Measurements from ENCODE around the gene CSF2RB.

The CSF2RB gene

DNA sequence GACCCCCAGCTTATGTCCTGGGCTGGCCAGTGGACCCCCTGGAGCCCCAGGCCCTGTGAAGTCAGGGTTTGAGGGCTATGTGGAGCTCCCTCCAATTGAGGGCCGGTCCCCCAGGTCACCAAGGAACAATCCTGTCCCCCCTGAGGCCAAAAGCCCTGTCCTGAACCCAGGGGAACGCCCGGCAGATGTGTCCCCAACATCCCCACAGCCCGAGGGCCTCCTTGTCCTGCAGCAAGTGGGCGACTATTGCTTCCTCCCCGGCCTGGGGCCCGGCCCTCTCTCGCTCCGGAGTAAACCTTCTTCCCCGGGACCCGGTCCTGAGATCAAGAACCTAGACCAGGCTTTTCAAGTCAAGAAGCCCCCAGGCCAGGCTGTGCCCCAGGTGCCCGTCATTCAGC, 24.6 kb downstream of the CSF2RB start:
- no peak for DNase-seq

DNA sequence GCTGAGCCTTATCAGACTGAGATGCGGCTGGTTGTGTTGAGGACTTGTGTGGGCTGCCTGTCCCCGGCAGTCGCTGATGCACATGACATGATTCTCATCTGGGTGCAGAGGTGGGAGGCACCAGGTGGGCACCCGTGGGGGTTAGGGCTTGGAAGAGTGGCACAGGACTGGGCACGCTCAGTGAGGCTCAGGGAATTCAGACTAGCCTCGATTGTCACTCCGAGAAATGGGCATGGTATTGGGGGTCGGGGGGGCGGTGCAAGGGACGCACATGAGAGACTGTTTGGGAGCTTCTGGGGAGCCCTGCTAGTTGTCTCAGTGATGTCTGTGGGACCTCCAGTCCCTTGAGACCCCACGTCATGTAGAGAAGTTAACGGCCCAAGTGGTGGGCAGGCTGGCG, 25.5 kb downstream of the CSF2RB start:
- DNase-seq, result no peak

DNA sequence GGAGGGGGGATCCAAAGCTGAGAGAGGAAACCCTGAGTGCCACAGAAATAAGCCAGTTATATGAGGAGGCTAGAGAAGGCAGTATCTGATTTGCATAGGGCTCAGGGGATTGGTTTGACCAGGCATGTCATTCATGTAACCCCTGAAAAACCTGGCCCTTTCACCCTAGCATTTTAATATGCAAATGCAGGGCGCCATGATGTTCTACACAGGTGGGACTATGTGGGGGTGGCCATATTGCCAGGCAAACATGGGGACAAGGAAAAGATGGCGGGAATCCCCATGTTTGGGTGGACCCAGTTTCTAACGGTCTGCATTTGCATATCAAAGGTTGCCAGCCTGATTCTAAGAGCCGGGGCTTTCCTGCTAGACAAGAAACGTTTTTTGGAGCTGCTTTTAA, 27.2 kb downstream of the CSF2RB start:
- DNase-seq, result peak; percentile 47

DNA sequence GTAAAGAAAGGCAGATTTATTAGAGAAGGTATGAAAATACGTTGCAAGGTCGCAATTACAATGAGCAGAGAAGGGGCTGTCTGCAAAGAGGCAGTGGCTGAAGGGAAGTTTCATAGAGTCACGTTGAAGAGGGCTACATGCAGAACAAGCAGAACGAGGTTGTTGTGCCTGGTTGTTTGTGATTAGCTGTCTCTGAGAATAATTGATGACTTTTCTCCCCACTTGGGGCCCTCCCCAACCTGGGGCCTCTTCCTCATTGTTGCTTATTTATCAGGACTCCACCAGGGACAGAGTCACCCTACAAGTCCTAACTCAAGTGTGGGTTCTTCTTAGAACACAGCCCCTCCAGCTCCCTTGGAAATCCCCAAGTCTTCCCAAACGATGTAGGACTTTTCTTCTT, 29.1 kb downstream of the CSF2RB start:
- DNase-seq, result no peak

DNA sequence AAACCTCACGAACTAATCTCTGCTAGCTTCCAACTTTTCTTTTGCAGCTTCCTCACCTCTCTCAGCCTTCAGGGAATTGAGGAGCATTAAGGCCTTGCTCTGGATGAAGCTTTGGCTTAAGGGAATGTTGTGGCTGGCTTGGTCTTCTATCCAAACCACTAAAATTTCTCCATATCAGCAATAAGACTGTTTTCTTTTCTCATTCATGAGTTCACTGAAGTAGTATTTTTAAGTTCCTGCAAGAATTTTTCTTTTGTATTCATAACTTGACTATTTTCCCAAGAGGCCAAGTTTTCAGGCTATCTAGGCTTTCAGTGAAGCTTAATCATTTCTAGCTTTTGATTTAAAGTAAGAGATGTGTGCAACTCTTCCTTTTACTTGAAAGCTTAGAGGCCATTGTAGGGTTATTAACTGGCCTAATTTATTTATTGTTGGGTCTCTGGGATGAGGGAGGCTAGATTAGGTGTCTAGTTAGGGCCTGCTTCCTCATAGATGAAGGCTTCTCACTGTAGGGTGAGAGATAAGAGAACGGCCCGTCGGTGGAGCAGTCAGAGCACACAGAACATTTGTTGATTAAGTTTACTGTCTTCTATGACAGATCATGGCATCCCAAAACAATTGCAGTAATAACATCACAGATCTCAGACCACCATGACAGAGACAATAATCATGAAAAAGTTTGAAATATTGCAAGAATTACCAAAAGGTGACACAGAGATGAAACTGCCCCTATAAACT, 33.2 kb downstream of the CSF2RB start:
- DNase-seq, result no peak

DNA sequence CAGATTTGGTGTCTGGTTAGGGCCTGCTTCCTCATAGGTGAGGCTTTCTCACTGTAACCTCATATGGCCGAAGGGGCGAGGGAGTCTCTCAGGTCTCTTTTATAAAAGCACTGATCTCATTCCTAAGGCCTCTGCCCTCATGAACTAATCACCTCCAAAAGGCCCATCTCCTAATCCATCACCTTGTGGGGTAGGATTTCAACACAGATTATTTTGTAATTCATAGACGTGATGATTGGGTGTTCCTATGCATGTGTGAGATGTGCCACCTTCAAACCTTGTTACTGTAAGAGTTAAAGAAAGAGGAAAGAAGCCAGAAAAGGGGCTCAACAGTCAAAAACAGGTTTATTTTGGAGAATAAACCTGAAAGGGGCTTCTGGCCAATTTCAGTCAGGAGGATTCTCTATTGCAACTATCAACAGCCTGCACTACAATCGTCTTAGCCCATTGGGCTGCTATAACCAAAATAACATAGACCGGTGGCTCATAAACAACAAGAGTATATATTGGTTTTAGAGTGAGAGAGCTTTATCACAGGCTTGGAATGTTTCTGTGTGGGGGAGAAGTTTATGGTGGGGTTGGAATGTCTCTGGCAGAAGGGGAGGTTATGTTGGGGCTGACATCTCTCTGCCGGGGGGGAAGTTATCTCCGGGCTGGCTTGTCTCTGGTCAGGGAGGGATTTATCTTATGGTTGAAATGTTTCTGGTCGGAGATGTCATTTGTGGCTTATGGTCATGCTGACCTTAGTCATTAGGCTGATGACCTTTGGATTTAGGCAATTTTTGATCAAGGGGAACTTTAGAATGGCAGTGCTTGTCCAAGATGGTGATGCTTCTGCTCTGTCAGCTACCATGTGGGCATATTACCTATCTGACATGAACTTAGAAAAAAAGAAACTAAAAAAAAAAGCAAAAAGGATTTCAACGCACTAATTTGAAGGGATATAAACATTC, 35.1 kb downstream of the CSF2RB start:
- DNase-seq, result no peak

DNA sequence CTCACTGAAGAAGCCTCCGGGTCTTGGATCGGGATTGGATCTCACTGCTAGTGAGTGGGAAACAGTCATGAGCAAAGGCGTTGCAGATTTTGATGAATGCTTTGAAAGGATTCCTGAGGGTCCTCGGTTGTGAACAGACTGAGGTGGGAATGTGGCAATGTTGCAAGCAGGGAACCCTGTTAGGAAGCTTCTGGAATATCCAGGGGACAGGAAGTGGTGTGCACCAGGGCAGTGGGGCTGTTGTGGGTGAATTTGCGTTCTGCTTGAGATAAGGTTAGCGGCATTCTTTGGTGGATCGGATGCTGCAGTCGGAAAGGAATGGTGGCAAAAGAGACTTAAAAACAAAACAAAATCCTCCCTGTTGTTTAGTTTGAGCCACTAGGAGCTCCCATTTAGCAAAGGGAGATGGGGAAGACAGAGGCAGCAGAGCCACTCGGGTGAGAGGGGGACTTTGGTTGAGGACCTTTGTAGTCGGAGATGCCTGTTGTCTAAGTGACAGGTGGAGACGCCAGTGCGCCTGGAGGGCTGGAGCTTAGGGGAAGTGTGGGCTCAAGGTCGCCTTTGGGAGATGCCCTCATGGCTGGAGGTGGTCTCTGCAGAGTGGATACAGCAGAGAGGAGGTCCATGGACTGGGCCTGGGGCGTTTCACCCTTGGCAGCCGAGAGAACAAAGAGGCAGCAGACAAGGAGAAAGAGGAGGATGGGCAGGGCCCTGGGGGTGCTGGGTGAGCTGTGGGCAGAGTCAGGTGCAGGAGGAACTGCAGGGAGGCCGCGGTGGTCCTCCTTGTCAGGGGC, 37.6 kb downstream of the CSF2RB start:
- no peak for DNase-seq

DNA sequence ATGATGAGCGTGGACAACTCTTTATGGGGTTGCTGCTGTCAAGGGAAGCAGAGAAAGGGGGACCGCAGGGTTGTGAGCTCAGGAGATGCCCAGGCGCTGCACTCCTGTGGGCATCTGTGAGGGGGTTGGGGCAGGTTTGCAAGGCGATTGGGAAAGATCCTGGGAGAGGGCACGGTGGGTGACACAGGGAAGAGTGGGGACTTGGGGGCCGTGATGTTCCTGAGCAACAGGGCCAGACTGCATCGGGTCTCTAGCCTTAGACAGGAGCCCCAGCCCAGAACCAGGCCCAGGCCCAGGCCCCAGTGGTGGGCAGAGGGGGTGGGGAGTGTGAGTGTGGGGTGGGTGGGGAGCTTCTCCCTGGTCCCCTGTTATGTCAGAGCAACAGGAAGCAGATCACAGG, 38.3 kb downstream of the CSF2RB start:
- DNase-seq, result no peak

DNA sequence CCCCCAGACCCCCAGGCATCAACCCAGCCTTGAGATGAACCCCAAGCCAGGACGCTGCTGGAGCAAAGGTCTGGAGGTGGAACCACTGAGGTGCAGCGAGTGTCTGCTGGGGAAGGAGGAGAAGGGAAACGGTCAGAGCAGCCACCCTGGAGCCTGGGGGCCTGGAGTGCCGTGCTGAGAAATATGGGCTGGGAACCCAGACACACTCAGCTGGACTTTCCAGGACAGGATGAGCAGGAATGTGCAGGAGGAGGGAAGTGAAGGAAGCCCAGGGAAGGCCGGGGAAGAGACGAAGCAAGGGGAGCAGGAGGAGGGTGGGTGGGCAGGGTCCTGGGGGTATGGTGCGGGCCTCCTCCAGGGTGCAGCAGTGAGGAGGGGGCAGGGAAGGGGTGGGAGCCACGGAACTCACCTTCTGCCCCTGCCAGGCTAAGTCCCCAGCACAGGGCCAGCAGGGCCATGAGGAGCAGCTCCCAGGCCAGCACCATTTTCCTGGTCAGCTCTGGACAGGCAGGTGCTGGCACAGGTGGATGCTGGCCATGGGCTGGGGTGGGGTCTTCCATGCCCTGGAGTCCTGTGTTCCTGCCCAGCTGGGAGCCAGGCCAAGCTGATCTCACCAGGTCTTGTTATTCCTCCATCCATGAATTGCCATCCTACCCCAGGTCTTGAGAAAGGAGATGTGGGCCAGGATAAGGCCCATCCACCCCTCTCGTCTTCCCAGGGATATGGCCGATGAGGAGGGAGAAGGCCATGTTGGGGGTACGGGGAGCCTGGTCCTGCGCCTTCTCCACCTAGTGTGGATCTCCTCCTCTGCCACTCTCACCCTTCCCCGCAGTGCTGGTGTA, 40.0 kb downstream of the CSF2RB start:
- no peak for DNase-seq

DNA sequence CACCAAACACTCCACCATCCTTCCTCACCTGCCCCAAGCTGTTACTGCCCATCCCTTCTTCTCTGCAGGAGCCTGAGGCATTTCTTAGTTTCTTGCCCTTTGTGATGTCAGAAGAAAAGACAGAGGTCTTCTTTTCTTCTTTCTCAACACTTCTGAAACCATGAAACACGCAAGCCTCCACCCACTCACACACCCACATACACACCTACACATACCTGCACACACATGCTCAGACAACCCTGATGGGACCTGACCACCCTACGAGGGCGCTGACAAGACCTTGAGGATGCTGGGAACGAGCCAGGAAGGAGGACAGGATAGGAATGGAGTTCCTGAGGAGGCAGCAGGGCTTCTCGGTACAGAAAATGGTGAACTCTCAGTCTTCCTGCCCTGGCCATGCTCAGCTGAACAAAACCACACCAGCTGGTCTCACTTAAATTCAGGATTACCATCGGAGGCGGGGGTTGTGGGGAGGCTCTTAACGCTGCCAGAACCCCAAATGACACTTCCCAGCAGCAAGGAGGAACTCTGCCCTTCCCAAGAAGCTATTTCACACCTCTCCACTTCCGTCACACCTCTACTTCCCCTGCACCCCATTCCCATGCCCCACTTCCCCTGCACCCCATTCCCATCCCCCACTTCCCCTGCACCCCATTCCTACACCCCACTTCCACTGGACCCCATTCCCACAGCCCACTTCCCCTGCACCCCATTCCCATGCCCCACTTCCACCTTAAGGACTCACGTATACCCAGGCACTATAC, 41.0 kb downstream of the CSF2RB start:
- DNase-seq, result no peak

DNA sequence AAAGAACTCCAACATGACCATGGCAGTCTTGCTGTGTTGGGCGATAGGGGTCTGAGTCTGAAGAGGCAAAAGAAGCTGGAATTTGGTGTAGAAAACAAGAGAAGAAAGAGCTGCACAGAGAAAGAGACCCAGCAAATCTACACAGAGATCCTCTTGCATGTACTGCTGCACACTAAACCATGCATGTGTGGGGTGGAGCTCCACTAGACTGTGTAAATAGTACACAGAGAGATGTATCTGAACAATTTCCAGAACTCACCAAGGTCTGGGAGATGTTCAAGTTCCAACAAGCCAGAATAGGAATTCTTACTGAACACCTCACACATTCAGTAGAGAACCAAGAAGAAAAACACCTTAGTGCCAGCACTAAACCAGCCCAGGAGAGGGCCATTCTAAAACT, 42.3 kb downstream of the CSF2RB start:
- no peak for DNase-seq

DNA sequence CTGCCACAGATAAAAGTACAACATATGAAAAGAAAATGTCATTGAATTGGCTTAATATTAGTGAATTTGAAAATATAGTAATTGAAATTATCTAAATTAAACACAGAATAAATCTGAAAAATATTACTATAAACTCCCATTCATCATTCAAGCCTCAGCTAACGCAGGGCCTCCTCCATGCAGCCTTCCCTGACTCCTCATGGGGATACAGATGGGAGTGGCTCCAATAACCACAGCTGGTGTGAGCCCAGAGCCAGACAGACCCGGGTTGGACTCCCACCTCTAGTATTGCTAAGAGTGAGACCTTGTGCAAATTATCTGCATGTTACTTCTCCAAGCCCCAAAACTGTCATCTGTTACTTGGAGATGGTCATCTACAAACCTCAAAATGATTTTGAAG, 44.9 kb downstream of the CSF2RB start:
- DNase-seq, result no peak

DNA sequence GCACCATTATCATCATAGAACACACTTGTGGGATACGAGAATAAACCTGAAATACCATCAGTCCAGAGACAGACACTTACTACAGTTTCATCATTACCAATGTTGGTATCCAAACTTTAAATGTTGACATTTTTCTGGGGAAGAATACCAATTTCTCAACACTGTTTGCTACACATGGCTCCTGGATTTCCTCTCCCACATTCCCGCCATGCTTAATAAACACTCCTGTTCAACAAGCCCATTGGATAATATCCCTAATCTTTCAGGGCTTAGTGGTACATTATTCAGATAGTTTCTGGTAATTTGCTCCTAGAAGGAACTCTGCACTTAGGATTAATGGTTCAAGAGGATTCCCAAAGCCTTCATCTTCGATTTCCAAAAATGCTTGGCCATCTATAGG, 48.2 kb downstream of the CSF2RB start:
- no peak for DNase-seq

DNA sequence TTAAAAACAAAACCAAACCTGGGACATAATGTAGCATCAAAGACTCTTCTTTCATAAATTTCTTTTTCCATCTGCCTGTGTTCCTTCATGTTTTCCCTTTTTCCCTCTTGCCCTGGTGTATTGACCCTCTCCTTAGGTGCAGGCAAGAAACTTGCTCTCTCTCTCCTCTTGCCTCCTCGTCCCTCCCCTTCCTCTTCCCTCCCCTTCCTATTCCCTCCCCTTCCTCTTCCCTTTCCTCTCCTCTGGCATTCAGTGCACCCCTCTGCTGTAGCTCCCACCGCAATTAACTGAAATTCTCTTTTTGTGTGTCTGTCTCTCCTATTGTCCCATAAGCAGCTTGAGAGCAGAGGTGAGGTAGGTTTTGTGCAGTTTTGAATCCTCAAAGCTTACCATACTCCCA, 49.9 kb downstream of the CSF2RB start:
- no peak for DNase-seq

DNA sequence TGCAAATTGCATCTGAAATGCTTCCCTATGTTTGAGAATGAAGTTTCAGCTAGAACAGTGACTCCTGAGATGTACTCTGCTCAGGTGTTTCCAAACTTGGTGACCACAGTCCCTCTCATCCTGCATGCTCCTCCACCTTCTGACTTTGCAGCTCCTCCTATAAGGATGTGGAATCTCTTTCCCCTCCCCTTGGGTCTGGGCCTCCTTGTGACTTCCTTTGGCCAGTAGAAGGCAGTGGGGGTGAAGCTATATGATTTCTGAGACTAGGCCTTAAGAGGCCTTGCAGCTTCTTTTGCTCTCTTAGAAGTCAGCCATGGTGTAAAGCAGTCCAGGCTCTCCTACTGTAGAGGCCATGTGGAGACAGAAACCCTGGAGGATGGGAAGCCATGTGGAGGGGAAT, 50.7 kb downstream of the CSF2RB start:
- DNase-seq, result no peak

DNA sequence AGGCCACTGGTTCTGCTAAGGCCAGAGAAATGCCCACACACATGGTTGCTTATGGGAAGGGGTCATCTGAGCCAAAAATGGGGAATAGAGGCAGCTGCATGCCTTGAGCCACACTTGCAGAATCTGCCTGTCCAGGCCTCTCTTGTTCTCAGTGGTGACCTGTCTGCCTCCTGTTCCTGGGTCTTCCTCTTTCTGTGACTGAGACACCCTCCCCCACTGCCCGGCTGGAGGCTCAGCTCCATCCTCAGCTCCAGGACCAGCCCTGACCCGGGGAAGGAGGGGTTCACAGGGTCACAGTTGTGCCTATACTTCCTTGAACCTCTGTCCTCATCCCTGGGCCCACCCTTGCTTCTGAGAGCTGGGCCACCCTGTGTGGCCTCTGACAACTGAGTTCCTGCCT, 52.3 kb downstream of the CSF2RB start:
- DNase-seq, result no peak

DNA sequence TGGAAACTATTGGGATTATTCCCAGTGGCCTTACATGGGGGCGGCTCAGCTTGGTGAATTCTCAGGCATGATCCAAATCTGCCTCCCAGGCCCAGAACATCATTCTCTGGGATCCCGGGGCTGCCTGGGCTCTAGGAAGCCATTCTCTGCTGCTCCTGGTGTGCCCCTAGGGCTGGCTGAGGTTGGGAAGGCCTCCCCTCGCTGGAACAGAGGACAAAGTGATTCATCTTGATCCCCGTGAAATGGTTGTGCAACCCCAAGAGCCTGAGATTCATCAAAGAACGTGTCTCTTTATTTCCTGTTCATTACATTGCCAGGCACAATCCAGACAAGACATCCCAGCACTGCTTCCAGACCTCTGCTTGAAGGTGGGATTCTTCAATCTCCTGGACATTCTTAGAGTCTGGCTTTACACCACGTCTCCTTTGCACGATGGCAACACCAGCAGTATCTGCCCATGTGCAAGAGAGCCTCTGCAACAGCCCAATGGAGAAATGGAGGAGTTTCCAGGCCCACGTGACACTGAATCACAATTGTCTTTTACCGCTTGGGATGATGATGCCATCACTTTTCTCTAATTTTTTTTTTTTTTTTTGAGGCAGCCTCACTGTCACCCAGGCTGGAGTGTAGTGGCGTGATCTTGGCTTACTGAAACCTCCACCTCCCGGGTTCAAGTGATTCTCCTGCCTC, 53.6 kb downstream of the CSF2RB start:
- no peak for DNase-seq

DNA sequence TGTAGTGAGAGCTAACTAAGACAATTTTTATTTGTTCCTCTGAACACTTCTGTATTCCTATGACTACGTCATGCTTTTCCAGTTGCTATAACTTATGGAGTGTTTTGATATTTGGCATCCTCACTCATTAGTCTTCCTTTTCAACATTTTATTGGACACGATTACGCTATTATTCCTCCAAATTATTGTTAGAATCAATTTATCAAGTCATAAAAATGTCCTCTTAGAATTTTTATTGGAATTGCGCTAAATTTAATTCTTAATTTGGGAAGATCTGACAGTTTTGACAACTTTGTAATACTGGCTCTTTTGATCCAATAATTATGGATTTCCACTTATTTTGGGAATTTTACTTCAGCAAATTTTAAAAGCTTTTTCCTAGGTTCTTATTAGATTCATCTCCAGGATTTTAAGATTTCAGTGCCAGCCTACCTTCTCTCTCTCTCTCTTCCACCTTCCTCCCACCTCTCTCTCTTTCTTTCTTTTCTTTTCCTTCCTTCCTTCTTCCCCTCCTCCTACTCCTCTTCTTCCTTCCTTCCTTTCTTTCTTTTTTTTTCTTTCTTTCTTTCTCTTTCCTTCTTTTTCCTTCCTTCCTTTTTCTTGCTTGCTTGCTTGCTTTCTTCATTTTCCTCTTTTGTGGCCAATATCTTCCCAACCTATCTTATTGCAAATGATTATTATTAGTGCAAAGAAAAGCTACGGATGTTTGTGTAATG, 55.0 kb downstream of the CSF2RB start:
- no peak for DNase-seq

DNA sequence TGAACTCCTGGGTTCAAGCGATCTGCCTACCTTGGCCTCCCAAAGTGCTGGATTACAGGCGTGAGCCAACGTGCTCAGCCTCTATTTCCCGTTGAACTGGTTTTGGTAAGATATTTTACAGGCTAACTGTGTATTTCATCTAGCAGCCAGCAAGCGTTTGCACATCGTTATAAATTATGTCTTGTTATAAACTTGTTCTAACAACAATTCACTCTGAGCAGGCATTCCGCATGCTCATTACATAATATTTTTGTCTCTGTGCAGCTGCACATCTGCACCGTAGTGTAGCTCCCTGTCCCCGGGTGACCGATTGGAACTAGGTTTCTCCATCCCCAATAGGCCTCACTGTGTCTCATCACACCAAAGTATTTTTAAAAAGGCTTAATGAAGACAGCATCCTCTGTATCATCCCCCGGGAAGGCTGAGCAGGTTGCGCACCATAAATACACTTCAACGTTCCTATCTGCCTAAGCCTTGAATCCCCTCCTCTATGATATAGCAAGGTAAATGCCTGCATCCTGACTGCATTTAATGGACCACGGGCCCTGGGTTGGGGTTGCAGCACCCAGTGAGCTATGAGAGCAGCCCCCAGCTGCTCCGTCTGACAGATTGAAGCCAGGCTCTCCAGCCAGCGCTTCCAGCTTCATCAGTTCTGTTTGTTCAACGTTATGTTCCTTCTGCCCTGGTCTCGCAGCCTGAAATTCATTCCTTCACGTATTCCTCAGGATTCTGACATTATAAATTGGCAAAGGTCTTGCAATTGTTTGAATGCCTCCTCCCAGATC, 58.1 kb downstream of the CSF2RB start:
- no peak for DNase-seq

DNA sequence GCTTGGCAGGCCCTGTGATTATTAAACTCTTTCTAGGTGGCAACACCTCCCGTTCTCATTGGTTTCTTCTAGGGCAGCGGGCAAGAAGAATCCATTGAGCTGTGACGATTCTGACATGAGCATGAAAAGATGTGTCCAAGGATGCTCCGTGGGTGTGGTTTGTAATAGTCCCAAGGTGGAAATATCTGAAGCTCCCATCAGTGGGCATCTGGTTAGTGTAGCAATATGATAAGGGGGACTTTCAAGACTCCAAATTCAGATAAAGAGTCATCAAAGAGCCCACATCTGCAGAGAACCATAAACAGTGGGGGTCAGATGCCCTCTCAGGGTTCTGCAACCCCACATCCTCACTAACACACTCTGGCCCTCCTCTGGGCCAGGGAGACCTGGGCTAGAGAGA, 63.2 kb downstream of the CSF2RB start:
- no peak for DNase-seq

Data from RPMI8226 (cell line).